ENCODE measurements around the gene MAP3K14.

DNA sequence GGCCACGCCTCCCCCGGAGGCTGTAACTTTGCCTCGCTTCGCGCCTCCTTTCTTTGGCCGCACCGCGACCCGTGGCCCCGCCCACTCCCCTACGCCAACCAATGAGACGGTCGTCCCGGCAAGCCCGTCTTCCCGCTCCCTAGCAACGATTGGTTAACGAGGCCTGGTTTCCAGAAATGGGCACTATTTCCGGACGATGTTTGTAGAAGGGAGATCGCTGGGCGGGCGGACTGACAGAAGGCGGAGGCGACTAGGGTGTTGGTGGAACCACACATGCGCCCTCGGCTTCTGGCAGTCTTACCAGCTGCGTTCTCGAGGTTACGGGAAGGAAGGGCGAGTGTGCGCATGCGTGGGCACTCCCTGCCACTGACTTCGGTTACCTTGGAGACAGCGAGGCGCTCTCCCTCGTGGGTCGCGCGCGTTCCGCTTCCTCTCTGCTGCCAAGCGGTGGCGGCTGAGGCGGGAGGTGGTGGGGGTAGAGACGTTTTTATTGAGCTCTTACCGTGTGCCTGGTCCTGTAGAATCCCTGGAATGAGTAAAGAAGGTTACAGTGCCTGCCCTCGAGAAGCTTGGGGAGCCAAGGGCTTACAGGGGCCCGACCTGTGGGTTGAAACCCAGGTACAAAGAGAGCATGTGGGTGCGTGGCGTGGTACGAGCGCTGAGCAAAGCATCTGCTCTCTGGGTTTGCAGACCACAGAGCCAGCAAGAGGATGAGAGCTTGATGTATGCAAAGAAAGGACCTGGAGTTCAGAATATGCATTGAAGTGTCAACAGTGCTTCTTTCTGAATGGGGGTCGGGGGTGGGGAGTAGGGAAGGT lies 500 bp upstream of the MAP3K14 start:
- TF ChIP-seq ZNF274 (IDR thresholded peaks at IDR 0.05; ENCODE audit: low read depth, low read length) (no peak), YY1 (IDR thresholded peaks at IDR 0.05; ENCODE audit: insufficient read depth, insufficient read length) (no peak)
